ENCODE results near the gene KCNK5.

The KCNK5 gene

DNA sequence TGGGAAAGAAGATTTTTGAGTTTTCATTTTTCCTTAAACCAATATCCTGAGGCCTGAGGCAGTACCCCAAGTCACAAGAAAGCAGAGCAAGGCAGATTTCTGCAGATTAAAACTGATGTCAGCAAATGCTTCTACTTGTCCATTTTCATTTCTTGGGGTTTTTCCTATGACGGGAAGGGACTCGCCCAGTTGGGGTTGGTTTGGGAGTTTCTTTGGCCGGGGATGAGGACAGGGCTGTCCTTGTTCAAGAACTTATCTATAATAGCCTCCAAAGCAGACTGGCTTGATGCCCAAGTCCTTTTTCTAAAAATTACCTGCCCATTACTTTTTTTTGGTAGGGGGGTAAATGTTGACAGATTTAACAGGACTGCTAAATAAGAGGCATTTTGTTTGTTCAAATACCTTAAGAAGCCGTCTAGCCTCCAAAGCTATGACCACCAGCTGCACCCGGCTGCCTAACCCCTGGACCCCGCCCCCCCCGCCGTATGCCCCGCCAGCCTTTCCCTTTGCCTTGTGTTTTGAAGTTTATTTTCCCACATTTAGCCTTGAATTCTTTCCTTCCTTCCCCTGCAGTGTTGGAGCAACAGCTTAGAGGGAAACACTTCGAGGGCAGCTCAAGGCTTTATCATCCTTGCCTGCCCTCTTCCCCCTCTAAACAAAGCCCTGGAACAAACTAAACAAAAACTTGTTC is 2.5 kb downstream of the KCNK5 start:
- DNase-seq (ENCODE audit: low read depth, low spot score) = no peak
- TF ChIP-seq, protein P1, sequence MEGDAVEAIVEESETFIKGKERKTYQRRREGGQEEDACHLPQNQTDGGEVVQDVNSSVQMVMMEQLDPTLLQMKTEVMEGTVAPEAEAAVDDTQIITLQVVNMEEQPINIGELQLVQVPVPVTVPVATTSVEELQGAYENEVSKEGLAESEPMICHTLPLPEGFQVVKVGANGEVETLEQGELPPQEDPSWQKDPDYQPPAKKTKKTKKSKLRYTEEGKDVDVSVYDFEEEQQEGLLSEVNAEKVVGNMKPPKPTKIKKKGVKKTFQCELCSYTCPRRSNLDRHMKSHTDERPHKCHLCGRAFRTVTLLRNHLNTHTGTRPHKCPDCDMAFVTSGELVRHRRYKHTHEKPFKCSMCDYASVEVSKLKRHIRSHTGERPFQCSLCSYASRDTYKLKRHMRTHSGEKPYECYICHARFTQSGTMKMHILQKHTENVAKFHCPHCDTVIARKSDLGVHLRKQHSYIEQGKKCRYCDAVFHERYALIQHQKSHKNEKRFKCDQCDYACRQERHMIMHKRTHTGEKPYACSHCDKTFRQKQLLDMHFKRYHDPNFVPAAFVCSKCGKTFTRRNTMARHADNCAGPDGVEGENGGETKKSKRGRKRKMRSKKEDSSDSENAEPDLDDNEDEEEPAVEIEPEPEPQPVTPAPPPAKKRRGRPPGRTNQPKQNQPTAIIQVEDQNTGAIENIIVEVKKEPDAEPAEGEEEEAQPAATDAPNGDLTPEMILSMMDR (IDR thresholded peaks at IDR 0.05; ENCODE audit: insufficient read depth, low read length, missing control alignments) = no peak
- POLR2A ChIA-PET = no interaction called here
- H3K4me3 ChIP-seq (ENCODE audit: low read depth, low read length) = no peak overlapping the region
- CTCF ChIA-PET = no interaction called here

DNA sequence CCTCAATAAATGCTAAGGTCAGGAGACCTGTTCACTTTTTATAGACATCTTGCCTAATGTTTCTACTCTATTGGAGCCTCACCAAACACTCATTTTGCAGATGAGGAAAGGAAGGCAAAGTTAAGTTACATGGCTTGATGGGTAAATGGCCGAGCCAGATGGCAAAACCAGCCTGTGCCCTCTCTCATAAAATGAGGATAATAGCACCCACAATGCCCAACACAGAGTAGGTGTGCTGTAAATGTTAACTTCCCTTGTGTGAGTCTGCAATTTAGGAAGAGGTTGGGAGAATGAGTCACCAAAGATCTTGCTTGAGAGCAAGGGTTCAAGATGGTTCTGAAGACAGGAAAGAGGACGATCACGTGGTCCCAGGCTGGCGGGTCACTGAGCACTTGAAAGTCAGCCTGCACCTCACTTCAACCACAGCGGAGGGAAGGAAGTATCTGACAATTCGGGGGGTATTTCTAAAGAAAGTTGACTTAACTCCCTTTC is 3.3 kb downstream of the KCNK5 start:
- H3K4me3 ChIP-seq (ENCODE audit: low read depth, low read length) = no peak overlapping the region
- ChIA-PET POLR2A (no interaction called here), CTCF (no interaction called here)
- TF ChIP-seq, protein P1 (IDR thresholded peaks at IDR 0.05; ENCODE audit: insufficient read depth, low read length, missing control alignments) = no peak
- no peak for DNase-seq (ENCODE audit: low read depth, low spot score)

DNA sequence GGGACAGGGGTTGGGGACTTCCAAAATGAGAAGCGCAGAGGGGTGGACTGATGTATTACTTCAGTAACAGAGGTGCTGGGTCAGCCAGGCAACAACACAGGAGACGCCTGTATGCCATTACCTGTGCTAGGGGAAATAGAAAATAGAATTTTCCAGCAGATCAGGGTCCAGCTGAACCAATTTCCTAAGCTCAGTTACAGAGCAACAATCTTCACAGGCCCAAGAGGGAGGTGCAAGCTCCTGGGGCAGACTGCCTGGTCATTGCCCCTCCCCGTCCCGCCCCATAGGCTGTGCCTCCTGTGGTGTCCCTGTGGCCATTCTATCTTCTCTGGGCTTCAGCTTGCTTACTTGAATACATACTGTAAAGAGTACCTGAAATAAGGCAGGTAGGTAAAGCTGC is 3.7 kb downstream of the KCNK5 start:
- no peak for DNase-seq (ENCODE audit: low read depth, low spot score)
- ChIA-PET CTCF (no interaction called here), POLR2A (no interaction called here)
- TF ChIP-seq, protein P1 (IDR thresholded peaks at IDR 0.05; ENCODE audit: insufficient read depth, low read length, missing control alignments) = no peak
- no peak overlapping the region for H3K4me3 ChIP-seq (ENCODE audit: low read depth, low read length)

DNA sequence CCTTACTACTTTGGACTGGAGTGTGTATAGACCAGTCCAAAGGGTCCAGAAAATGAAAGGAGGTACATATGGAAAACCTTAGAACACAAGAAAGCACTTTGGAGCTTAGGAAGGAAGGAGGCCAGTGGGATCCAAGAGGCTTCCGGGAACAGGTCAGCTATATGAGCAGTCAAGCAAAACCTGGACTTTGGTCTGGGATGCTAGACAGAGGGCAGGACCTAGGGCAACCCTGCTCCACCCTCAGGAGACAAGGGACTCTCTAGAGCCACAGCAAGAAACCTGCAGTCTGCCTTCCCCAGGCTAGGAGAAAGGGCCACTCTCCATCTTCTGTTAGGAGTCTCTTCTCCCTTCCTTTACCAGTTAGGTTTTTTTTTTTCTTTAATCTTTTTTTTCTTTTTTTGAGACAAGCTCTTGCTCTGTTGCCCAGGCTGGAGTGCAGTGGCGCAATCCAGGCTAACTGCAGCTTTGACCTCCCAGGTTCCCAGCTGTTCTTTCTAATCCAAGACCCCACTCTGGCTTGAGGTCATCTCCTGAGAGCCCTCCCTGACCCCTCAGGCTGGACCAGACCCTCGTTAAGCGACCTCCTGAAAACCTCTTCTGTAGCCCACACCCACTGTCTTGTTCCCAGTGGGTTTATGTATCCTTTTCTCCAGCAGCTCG is 4.6 kb downstream of the KCNK5 start:
- CTCF ChIA-PET = no interaction called here
- DNase-seq (ENCODE audit: low read depth, low spot score) = no peak

DNA sequence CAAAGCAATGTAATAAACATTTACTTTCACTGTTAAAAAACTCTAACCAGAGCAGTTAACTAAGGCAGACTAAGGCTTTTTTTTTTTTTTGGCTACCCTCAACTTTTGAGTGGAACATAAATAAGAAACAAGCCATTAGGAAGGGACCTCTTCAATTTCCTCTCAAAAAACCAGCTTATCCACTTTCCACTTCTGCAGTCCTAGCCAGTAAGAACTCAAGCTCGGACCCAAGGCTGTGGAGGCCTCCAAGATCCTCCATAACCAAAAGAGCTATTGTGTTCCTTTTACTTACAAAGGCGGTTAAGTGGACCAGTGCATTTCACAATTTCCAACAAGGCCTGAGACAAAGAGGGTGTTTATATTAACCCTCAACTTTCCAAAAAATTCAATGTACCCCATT is 5.3 kb downstream of the KCNK5 start:
- ChIA-PET CTCF (no interaction called here), POLR2A (no interaction called here)
- no peak for DNase-seq (ENCODE audit: low read depth, low spot score)
- TF ChIP-seq, protein P1 (IDR thresholded peaks at IDR 0.05; ENCODE audit: insufficient read depth, low read length, missing control alignments) = no peak
- H3K4me3 ChIP-seq (ENCODE audit: low read depth, low read length) = no peak overlapping the region

More for the DNA sequence above, 4.6 kb downstream of the KCNK5 start:
- TF ChIP-seq, protein P1 (IDR thresholded peaks at IDR 0.05; ENCODE audit: insufficient read depth, low read length, missing control alignments) = no peak
- H3K4me3 ChIP-seq (ENCODE audit: low read depth, low read length) = no peak overlapping the region
- POLR2A ChIA-PET = no interaction called here

DNA sequence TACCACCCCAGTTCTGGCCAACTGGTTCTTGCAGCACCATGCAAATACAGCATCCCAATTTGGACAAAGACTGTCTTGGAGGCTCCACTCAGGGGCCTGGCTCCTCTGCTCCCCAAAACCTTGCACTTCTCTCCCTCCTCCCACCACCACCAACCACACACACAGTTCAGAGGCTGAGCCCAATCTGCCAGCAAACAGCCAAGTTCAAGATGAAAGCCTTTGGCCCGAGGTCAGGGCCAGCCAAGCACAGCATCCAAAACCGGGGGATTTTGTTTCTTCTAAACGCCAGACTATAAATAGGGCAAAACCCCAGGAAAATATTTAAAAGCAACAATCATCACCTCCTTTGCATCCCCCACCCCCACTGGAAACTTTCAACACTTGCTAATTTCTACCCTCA is 5.7 kb downstream of the KCNK5 start:
- ChIA-PET POLR2A (no interaction called here), CTCF (no interaction called here)
- no peak for DNase-seq (ENCODE audit: low read depth, low spot score)
- H3K4me3 ChIP-seq (ENCODE audit: low read depth, low read length) = no peak overlapping the region
- TF ChIP-seq, protein P1 (IDR thresholded peaks at IDR 0.05; ENCODE audit: insufficient read depth, low read length, missing control alignments) = no peak
